IMR-90 (cell line): ENCODE measurements around the gene ST3GAL3.

ENCODE experiments used
- CTCF ChIP-seq: conservative IDR thresholded peaks from 2 replicates; pipeline ENCODE4 v1.5.1; 2012; ENCODE audit warnings: mild to moderate bottlenecking, low read depth, low read length, improper control_type of control experiment
- FOS ChIP-seq: fragments of 150-350 bp; IDR thresholded peaks from 2 replicates; pipeline ENCODE4 v1.6.1; 2016; ENCODE audit warnings: low read depth, low read length
- MAFK ChIP-seq: IDR thresholded peaks from 2 replicates; pipeline ENCODE4 v1.6.1; 2012; ENCODE audit warnings: low read depth, low read length, improper control_type of control experiment
- MXI1 ChIP-seq: IDR thresholded peaks from 2 replicates; pipeline ENCODE4 v1.6.1; 2012; ENCODE audit warnings: low read depth, mild to moderate bottlenecking, low read length, moderate library complexity, borderline replicate concordance
- POLR2A ChIP-seq: IDR thresholded peaks from 2 replicates; pipeline ENCODE4 v1.6.1; 2012; ENCODE audit warnings: mild to moderate bottlenecking, low read depth, low read length
- RAD21 ChIP-seq: IDR thresholded peaks from 2 replicates; pipeline ENCODE4 v1.6.1; 2012; ENCODE audit warnings: low read length, improper control_type of control experiment
- RCOR1 ChIP-seq: IDR thresholded peaks from 2 replicates; pipeline ENCODE4 v1.6.1; 2012; ENCODE audit warnings: mild to moderate bottlenecking, low read length, improper control_type of control experiment; ENCODE audit not compliant: insufficient replicate concordance

GRCh38 chr1:43818691-43819090 is 111.4 kb downstream of the ST3GAL3 start:
- no peak for TF ChIP-seq CTCF
- TF ChIP-seq MAFK, result no peak
- TF ChIP-seq MXI1, result no peak
- TF ChIP-seq RCOR1, result no peak
- TF ChIP-seq RAD21, result no peak
- no peak for TF ChIP-seq POLR2A
- TF ChIP-seq FOS, result no peak
